HEK293T (cell line): ENCODE data around the gene FBXO21.

ENCODE experiments used
- ARNT ChIP-seq: fragments of 450-650 bp; IDR thresholded peaks from 2 replicates; pipeline ENCODE4 v1.6.1; 2017; ENCODE audit warnings: mild to moderate bottlenecking
- BHLHE40 ChIP-seq: fragments of 450-650 bp; IDR thresholded peaks from 2 replicates; pipeline ENCODE4 v1.6.1; 2016; ENCODE audit warnings: mild to moderate bottlenecking, moderate library complexity, borderline replicate concordance
- CTBP1 ChIP-seq: fragments of 450-650 bp; IDR thresholded peaks from 2 replicates; pipeline ENCODE4 v1.6.1; 2016; ENCODE audit warnings: borderline replicate concordance
- ELF4 ChIP-seq: fragments of 450-650 bp; IDR thresholded peaks from 2 replicates; pipeline ENCODE4 v1.6.1; 2017; ENCODE audit warnings: antibody characterized with exemption
- FOXA1 ChIP-seq: fragments of 450-650 bp; IDR thresholded peaks from 2 replicates; pipeline ENCODE4 v1.6.1; 2016; ENCODE audit warnings: mild to moderate bottlenecking
- FOXK2 ChIP-seq: fragments of 450-650 bp; IDR thresholded peaks from 2 replicates; pipeline ENCODE4 v1.6.1; 2016; ENCODE audit warnings: mild to moderate bottlenecking
- FOXM1 ChIP-seq: fragments of 450-650 bp; IDR thresholded peaks from 2 replicates; pipeline ENCODE4 v1.6.1; 2017; ENCODE audit warnings: mild to moderate bottlenecking, borderline replicate concordance
- L3MBTL2 ChIP-seq: fragments of 450-650 bp; conservative IDR thresholded peaks from 2 replicates; pipeline ENCODE4 v1.6.1; 2016; ENCODE audit warnings: mild to moderate bottlenecking
- PKNOX1 ChIP-seq: fragments of 450-650 bp; IDR thresholded peaks from 2 replicates; pipeline ENCODE4 v1.6.1; 2016
- SUZ12 ChIP-seq: fragments of 450-650 bp; IDR thresholded peaks from 2 replicates; pipeline ENCODE4 v1.6.1; 2016; ENCODE audit warnings: mild to moderate bottlenecking
- TARDBP ChIP-seq: fragments of 450-650 bp; IDR thresholded peaks from 2 replicates; pipeline ENCODE4 v1.6.1; 2016
- ZNF384 ChIP-seq: fragments of 450-650 bp; IDR thresholded peaks from 2 replicates; pipeline ENCODE4 v1.6.1; 2016

DNA sequence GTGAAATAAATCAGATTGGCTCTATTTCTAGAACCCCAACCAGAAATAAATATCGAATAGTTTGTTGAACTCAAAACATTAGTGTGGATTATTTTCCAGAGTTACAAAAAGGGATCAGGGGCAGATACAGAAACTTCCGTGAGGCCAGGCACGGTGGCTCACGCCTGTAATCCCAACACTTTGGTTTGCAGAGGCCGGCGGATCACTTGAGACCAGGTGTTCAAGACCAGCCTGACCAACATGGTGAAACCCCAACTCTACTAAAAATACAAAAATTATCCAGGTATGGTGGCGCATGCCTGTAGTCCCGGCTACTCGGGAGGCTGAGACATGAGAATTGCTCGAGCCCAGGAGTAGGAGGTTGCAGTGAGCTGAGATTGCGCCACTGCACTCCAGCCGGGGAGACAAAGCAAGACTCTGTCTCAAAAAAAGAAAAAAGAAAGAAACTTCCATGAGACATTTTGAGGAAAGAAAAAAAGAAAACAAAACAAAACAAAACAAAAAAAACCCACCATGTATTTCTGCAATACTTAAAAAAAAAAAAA lies 2.1 kb downstream of the FBXO21 start:
- TF ChIP-seq L3MBTL2 (no peak), SUZ12 (no peak), BHLHE40 (no peak), PKNOX1 (no peak), ELF4 (no peak), ZNF384 (no peak), TARDBP (no peak), CTBP1 (no peak), FOXM1 (no peak), FOXA1 (no peak), FOXK2 (no peak), ARNT (no peak)
